COR-L47 (cell line): ENCODE results near the gene SHC4.

ENCODE experiments used
- DNase-seq: peaks from one replicate; lab custom pipeline; 2025; lab: John Stamatoyannopoulos, UW

Gene SHC4

DNA sequence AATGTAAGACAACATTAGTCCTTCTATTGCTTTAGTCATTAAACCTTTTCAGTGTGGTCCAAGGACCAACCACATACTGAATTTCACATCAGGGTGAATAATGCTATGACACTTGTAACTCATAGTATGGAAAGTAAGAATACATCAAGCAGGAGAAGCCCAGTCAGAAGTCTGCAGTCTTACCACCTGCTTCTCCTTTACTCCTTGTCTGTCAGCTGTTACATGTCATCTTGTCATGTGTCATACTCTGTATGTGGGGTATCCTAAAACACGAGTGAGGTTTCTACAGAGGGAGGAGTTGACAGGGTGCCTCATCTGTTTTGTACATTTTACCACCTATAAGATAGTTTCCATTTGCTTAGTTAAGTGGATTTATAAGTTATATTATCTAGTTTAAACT, 118.6 kb downstream of the SHC4 start:
- no peak for DNase-seq

DNA sequence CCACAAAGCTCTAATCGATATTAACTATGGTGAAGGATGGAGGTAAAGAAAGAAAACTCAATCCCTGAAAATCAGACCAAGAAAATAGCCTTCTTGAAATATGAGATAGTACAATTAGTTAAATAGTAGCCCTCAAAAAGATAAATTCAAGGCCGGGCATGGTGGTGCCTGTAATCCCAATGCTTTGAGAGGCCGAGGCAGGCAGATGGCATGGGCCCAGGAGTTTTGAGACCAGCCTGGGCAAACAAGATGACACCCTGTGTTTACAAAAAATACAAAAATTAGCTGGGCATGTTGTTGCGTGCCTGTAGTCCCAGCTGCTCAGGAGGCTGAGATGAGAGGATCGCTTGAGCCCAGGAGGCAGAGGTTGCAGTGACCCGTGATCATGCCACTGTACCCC, 121.2 kb downstream of the SHC4 start:
- DNase-seq: peak; percentile 21

GRCh38 chr15:48834756-48835155, 129.0 kb downstream of the SHC4 start:
- no peak for DNase-seq

DNA sequence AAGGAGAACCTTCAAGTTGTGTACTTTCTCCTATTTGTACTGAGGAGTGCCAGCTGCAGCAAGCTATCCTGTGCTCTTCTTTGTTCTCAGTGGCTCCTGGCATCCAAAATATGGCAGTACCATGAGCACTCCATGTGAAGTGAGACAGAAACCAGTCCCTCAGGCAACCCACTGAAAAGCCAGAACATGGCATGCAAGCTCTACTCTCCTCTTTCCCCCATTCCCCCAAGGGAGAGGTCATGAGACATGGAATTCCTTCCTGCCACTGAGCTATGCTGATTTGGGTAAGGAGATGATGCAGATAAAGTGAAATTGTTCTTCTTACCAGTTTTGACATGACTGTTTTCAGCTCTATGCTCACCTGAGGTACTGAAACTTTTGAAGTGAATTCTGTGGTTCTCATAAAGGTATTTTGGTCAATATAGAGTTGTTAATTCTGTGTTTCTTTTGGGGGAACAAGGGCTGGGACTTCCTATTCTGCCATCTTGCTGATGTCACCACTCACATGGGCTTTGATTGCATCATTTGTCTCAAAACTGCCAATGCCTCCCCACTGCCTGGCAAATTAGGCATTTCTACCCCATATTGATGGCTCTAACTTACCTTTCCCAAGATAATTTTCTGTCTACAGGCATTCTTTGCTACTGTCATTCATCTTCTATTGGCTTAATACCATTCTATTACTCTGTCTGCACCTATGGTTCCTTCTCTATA, 130.0 kb downstream of the SHC4 start:
- no peak for DNase-seq

DNA sequence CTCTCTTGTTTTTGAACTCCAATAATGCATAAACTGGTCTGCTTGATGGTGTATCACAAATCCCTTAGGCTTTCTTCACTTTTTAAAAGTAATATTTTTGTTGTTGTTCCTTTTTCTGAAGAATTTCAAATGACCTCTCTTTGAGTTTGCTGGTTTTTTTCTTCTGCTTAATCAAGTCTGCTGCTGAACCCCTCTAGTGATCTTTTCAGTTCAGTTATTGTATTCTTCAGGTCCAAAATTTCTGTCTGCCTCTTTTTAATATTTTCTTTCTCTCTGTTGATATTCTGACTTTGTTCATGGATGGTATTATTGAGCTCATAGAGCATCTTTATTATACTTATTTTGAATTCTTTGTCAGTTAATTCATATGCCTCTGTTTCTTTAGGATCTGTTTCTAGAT, 131.1 kb downstream of the SHC4 start:
- no peak for DNase-seq

GRCh38 chr15:48828906-48829305, 134.8 kb downstream of the SHC4 start:
- no peak for DNase-seq

GRCh38 chr15:48828471-48828870, 135.2 kb downstream of the SHC4 start:
- DNase-seq: no peak

DNA sequence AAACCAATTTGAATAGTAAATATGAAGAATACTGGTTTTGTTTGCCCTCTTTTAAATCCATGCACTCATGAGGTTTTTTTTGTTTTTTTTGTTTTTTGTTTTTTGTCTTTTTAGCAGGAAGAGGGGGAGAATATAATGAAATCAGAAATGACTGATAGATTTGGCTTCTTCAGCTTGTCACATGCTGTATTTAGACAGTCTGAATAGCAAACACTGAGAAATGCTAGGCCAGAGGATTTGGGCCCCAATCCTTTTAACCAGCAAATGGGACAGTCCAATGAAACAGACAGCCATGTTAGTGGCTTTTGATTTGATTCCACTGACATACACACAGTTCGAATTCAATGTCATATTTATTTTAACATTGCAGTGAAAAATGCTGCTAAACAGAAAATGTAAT, 138.6 kb downstream of the SHC4 start:
- DNase-seq: no peak

- DNase-seq: no peak
Observed at GRCh38 chr15:48823706-48824105, 140.0 kb downstream of the SHC4 start.

DNA sequence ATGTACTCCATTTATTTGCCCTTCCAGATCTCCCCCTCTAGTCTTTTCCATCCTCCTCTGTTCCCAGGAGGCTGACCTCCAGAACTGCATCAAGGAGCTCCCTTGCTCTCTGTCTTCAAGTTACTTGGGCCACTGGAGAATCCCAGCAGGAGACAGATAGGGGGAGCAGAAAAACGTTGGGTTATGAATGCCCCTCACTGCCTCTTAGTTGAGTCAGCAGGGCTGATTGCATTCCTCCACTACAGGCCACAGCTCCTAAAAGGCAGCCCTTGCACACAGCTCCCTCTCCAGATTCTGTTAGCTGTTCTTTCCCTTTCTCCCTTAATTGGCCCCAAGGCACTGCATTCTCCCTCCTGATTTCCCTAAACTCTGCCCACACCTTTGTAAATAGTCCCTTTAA, 140.5 kb downstream of the SHC4 start:
- no peak for DNase-seq

GRCh38 chr15:48814286-48814685, 149.4 kb downstream of the SHC4 start:
- DNase-seq: no peak

DNA sequence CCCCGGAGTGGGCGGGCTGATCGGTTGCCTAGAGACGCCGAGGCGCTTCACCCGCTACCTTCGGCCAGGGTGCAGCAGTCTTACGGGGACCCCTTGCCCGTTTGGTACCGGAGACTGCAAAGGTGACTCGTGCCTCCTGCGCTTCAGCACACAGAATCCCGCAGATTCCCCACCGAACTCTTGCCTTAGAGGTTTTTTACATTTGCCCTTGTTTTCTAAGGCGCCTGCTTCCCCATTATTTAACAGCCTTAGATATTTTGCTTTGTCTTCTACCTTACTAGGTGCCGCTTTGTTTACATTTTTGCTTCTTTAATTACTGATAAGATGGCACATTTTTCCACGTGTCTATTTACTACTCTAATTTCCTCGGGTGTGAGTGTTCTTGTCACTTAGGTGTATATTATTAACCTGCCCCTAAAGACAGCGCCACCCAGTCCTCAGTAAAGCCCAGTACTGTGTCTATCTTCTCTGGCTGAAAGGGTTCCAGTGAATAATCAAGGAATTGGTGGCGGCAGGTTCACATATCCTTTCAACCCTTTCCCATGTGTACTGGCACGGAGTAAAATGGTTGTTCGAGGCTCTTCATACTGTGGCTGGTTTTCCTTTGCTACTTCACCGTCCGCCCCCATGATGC, 152.3 kb downstream of the SHC4 start:
- peak; percentile 45 for DNase-seq

- DNase-seq: peak; percentile 100
Observed at GRCh38 chr15:48810414-48811324, 153.1 kb downstream of the SHC4 start, which contains the start of gene CEP152. Gene CEP152 (minus strand): TSS chr15:48811069. CDS start chr15:48805649, 5,420 bp downstream.

- DNase-seq: no peak
Observed at GRCh38 chr15:48806151-48806550, 157.6 kb downstream of the SHC4 start.

- DNase-seq: no peak
Observed at GRCh38 chr15:48805591-48805990, 158.1 kb downstream of the SHC4 start.

DNA sequence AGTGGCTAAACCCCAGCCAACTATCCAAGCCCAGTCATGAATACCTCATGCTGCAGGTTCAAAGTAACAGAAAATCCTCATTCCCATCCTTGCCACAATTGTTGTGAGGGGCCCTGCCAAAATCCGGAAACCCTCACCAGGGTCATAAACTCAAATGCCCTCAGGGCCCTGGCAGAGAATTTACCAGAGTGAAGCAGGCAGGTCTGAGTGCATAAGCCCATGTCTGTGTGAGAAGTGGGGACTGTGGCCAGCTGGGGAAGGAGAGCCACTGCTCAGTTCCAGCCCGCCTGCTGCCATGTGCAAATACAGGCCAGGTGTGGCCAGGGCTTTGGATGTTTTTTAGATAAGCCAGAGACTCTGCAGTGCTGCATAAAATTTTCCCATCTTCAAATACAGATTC, 159.8 kb downstream of the SHC4 start:
- no peak for DNase-seq

GRCh38 chr15:48802867-48803266, 160.9 kb downstream of the SHC4 start:
- no peak for DNase-seq

DNA sequence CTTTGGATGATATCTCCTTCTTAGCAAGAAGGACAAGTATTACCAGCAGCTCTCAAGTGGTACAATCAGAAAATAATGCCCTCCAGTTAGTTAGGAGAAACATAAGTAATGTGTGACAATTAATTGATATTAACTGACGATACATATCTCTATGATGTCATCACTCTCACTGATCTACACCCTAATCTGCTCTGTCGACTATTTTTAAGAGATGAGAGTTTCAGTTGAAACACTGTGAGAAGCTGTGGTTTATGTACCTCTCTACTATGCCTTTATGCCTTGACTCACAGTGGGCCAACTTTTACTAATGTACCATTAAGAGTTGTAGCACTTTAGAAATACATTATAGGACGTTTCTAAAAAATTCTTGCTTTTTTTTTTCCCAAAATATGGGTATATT, 161.5 kb downstream of the SHC4 start:
- no peak for DNase-seq

DNA sequence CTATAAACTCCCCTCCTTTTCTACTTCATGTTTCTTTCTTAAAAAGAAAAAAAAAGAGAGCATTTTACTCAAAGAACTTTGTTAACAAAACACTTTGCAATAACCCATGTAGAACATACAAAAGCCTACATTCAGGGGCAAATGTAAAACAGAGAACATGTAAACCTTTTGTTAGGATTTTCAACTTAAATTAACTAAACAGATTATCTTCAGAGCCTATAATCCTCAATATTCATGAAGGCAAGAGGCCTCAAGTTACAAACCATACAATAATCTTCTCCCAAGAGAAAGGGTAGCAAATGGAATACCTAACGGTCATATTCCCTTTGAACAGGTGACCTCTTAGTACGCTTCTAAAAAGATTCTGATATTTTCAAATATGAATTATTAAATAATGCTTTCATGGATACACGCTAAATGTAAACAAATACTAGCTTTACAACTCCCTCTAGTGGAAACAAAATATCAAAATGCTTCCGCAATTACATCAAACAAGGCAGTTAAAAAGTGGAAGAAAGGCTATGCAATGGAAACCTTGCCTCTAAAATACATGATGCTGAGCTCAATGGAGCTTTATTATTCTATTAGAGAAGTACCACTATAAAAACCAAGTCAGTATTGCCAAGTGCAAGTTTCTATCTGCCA, 162.8 kb downstream of the SHC4 start:
- DNase-seq: peak; percentile 6

DNA sequence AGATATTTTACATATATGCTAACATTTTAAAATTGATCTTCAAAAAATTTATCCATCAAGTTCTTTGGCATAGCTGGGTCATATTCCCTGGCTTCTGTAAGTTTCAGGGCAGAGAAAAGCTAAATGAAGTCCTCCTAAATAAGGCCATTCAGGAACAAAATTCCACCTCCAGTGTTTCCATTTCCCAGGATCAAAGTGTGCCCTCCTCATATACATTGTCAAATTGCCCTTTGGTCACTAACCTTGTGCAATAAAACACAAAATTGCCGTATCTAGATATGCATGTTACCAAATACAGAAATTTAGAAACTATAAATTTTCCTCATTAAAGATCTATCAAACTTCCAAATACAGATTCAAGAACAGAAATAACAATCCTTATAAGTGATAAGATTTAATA, 163.5 kb downstream of the SHC4 start:
- no peak for DNase-seq

DNA sequence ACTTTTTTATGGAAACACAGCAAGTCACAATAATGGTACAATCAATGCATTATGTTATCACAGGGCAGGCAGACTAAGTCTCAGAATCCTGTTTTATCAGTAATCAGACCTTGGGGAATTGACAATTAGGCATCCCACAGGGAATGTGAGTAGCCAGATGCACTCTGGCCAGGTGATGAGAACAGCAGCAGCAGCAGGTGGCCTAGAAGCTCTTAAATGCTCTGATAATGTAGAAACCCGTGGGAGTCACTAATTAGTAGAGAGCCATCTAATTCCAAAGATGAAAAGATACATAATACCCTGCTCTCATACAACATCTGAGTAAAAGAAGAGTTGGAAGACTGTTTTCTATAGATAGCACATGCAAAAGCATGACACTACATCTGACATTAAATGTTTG, 165.4 kb downstream of the SHC4 start:
- DNase-seq: peak; percentile 84

DNA sequence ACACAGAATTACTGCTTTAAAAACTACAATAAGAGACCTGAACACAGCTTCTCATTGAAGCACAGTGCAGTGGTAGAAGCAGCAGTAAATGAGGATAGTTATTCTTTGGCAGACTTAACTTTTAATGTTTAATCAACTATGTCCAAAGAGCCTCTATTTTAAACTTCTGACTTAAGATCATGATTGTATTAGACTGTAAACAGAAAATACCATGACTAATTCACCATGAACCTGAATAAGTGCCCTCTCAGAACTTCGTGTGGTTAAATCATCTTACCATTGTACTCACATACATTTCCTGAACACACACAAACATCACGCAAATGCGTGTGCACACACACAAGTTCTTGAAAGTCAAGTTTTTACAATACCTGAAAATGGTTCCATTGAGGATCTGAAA, 166.8 kb downstream of the SHC4 start:
- no peak for DNase-seq
